ENCODE data around the gene SLC24A4. TPM values are rescaled to one million over a fixed set of nuclear protein-coding genes. Genes with fewer than 3 reads are reported as not detected.

The SLC24A4 gene
- total RNA-seq, 2 donors from 2014 or later: 2.7 to 4.4 TPM

DNA sequence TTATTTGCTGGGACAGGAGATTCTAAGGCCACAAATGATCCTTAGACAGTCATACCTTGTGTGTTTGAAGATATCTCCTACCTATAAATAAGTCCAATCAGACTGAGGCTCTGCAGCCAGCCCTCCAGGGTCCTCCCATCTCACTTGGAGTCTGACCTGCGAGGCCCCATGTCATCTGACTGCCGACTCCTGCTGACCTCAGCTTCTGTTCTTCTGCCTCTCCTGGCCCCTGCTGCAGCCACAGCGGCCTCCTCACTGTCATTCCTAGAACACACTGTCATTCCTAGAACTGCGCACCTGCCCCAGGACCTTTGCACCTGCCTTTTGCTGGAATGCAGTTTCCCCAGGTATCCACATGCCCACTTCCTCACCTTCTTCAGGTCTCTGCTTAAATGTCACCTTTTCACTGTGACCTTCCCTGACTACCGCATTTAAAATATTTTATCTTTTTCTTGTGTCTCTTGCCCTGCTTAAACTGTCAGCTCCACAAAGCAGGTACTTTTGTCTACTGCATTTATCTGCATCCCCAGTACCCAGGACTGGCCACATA, 134.1 kb downstream of the SLC24A4 start:
- H3K4me1 ChIP-seq (ENCODE audit: control insufficient read depth in 1 of 2, low read depth in 2 of 2): peaks cover 13 to 26% of the 10 kb centered on the region in 2 donors
- no peaks in the 10 kb centered on the region for H3K36me3 ChIP-seq
- H3K27me3 ChIP-seq (replicated peaks; ENCODE audit: insufficient read depth): no peaks in the 10 kb centered on the region
- H3K9me3 ChIP-seq: no peaks in the 10 kb centered on the region
- TF ChIP-seq, protein P1, sequence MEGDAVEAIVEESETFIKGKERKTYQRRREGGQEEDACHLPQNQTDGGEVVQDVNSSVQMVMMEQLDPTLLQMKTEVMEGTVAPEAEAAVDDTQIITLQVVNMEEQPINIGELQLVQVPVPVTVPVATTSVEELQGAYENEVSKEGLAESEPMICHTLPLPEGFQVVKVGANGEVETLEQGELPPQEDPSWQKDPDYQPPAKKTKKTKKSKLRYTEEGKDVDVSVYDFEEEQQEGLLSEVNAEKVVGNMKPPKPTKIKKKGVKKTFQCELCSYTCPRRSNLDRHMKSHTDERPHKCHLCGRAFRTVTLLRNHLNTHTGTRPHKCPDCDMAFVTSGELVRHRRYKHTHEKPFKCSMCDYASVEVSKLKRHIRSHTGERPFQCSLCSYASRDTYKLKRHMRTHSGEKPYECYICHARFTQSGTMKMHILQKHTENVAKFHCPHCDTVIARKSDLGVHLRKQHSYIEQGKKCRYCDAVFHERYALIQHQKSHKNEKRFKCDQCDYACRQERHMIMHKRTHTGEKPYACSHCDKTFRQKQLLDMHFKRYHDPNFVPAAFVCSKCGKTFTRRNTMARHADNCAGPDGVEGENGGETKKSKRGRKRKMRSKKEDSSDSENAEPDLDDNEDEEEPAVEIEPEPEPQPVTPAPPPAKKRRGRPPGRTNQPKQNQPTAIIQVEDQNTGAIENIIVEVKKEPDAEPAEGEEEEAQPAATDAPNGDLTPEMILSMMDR (IDR thresholded peaks at IDR 0.05): no peak
- no peak for ATAC-seq (ENCODE audit: insufficient number of reproducible peaks, low FRiP score, low read depth)
- no peak overlapping the region for H3K4me3 ChIP-seq
- DNase-seq (ENCODE audit: low spot score): no peak
- H3K27ac ChIP-seq: no peak overlapping the region

DNA sequence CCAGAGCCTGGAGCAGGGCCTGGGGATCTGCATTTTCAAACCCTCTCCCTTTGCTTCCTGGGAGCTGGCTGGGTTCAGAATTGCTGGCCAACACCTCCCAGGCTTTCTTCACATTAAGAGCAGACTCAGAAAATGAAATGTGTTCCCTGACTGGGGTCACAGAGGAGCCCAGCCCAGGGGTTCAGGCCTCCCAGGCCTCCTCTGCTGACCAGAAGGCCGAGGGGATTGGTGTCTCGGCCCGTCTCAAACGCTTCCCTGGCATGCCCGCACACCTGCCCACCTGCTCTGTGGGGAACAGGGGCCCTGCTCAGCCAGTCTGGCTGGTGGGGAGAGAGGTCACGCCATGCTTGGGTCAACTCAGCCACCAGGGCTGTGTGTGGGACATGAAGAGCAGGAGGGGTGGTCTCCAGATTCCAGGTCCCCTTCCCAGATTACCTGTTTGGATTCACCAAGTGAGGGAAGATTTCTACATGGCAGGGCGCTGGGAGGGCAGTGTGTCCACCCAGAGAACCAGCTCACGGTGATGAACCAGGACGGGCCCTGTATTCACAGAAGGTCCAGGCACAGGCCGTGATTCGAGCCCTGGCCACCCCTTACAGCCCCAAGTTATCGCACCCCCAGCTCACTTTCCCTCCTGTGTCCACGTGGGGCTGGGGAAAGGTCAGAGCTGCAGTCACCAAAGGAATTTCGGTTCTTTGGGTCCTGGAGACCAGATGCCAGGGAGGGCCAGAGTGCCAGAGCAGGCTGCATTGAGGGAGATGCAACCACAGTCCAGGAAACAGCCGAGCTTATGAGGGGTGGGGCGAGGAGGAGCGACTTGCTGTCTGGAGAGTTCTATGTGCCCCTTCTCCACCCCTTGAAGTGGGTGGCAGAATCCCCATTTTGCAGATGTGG, 135.4 kb downstream of the SLC24A4 start:
- H3K27ac ChIP-seq: no peak overlapping the region
- DNase-seq (ENCODE audit: low spot score) (no peak), ATAC-seq (ENCODE audit: insufficient number of reproducible peaks, low FRiP score, low read depth) (no peak)
- no peaks in the 10 kb centered on the region for H3K36me3 ChIP-seq
- TF ChIP-seq, protein P1 (IDR thresholded peaks at IDR 0.05): no peak
- H3K4me1 ChIP-seq (ENCODE audit: control insufficient read depth in 1 of 2, low read depth in 2 of 2): peaks cover 13 to 26% of the 10 kb centered on the region in 2 donors
- H3K9me3 ChIP-seq: no peaks in the 10 kb centered on the region
- no peak overlapping the region for H3K4me3 ChIP-seq
- no peaks in the 10 kb centered on the region for H3K27me3 ChIP-seq (replicated peaks; ENCODE audit: insufficient read depth)

DNA sequence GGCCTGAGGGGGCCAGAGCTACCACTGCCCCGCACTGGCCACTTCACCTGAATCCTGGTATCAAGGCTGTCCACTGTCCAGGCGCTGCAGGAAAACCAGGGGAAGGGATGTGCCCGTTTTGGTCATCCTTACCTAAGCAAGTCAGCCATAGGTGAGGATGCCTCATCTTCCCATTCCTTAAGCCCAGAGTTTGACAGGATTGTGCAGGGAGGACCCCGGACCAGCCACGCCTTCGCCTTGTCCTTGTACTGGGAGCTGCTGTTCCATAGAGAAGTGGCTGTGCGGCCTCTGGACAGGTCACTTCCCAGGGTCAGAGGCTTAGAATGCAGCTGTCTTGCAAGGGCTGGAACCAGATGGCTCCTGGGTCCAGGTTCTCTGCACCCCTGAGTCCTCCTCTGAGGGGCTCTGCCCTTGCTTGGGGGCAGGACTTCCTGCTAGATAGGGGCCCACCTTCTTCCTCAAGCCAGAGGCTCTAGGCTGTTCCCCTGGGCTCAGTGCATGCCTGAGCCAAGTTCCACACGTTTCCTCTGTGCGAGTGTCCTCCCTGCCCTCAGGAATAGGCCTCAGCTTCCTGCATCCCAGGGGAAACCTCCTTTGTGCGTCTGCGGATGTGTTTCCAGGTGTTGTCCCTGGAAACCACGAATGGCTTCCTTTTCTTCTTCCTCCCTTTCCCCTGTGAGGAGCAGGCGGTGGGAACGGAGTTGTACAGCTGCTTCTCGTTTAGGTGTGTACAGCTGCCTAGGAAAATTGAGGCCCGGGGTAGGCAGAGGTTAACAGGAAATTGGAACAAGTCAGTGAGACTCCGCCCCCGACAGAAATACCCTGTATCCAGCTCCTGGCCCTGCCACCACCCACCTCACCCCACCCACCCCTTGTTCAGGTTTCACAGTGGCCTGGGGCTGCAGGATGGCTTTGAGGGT, 136.3 kb downstream of the SLC24A4 start:
- ATAC-seq (ENCODE audit: insufficient number of reproducible peaks, low FRiP score, low read depth): no peak
- no peak for DNase-seq (ENCODE audit: low spot score)
- peaks cover 13 to 26% of the 10 kb centered on the region in 2 donors for H3K4me1 ChIP-seq (ENCODE audit: control insufficient read depth in 1 of 2, low read depth in 2 of 2)
- no peak overlapping the region for H3K4me3 ChIP-seq
- no peak overlapping the region for H3K27ac ChIP-seq
- H3K36me3 ChIP-seq: no peaks in the 10 kb centered on the region
- no peaks in the 10 kb centered on the region for H3K9me3 ChIP-seq
- H3K27me3 ChIP-seq (replicated peaks; ENCODE audit: insufficient read depth): no peaks in the 10 kb centered on the region
- TF ChIP-seq, protein P1 (IDR thresholded peaks at IDR 0.05): no peak

DNA sequence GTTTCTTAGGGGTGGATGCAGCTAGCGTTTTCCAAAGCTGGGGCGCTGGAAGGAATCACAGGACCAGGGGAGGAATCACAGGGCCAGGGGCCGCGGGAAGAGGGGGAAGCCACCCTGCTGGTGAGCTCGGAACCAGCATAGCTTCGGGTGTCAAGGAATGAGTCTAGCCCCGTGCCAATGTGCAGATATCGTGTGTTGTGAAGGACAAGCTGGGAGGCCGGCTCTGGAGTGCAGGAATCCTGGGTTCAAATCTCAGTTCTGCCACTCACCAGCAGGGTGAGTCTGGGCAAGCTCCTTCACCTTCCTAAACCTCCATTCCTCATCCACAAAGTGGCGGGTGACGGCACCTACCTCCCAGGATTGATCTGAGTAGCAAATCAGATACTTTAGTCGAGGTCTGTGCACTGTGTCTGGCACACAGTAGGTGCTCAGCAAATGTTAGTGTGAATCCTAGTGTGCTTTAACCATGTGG, 137.0 kb downstream of the SLC24A4 start:
- Histone ChIP-seq H3K9me3 (no peaks in the 10 kb centered on the region), H3K4me3 (no peak overlapping the region), H3K4me1 (ENCODE audit: control insufficient read depth in 1 of 2, low read depth in 2 of 2) (peaks cover 13 to 26% of the 10 kb centered on the region in 2 donors), H3K36me3 (no peaks in the 10 kb centered on the region), H3K27me3 (replicated peaks; ENCODE audit: insufficient read depth) (no peaks in the 10 kb centered on the region), H3K27ac (peak overlapping the region; percentile 72 to 75)
- DNase-seq (ENCODE audit: low spot score) (no peak), ATAC-seq (ENCODE audit: insufficient number of reproducible peaks, low FRiP score, low read depth) (no peak)
- TF ChIP-seq, protein P1 (IDR thresholded peaks at IDR 0.05): peak; percentile 21
